A549 treated with CORT108297 at 1 μM for 4 hours (cell line): ENCODE measurements around the gene ATP8A1. TPM values are rescaled to one million over a fixed set of nuclear protein-coding genes. Genes with fewer than 3 reads are reported as not detected.

ENCODE experiments used
- total RNA-seq: library from RNA; stranded (reverse); fragments of 200-300 nt; extraction: Qiagen RNA extraction; gene quantifications from 5 replicates; pipeline ENCODE4 v1.2.3, GENCODE V29; 2022

The ATP8A1 gene
- total RNA-seq = 0.02 to 0.22 TPM (median 0.03 TPM) in 5 replicates

GRCh38 chr4:42656944-42657792, at the start of gene ATP8A1:
ATP8A1 (minus strand) TSS chr4:42657105; CDS start chr4:42656873, 232 bp downstream.

DNA sequence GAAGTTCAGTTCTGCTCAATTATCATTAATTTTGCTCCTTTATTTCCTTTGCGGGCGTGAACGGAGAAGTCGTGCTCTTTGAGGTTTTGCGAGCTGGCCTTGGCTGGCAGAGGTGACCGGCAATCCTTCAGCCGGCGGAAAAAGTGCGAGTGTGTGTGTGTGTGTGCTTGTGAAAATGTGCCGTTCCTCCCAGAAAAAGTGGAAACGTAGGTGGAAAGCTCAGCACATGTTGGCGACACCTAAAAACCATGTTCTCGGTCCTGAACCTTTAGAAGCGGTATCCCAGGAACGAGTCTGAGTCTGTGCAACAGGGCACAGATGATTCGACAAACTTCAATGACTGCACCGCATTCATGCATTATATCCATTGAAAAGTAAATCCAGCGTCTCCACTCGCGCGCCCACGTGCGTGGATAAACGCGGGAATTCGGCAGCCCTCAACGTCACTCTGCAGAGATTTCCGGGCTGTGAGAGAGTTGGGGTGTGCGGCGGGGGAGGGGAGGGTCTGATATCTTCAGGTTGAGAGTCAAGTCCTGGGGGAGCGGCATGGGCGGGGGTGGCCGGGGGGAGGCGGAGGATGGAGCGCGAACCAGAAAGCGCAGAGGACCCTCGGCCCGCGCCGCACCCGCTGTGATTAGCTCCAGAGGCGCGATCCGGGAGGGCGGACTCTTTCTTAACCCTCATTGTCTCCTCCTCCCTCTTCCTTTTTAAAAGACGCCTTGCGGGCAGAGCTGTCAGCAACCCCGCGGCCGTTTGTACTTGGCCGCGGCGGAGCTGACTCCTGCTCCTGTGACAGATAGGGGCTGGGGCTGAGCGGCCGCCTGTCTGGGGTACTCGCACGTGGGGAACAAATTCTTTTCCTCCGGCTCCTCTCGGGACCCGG, 259.9 kb downstream of the ATP8A1 start, which contains the start of gene SHISA3:
Gene SHISA3 (plus strand): TSS at position 737 of the 883 bp plus-strand sequence. CDS start 569 bp downstream, outside the sequence.

Other genes starting within 250 kb of the ATP8A1 start
- not detected in 5 replicates for gene GRXCR1, start 235.6 kb upstream of the ATP8A1 start, total RNA-seq